Ovary (tissue), 3 donors: ENCODE measurements around the gene DOCK8.

Source experiments
- CTCF ChIP-seq, 3 donors: fragments of 450-650 bp in 2 of 3; fragments of 200-600 bp in 1 of 3; IDR thresholded peaks; one replicate each; pipeline versions ENCODE4 v1.5.1 to v1.8.0; 2016 to 2022; ENCODE audit warnings: antibody characterized with exemption in 3 of 3, mild to moderate bottlenecking in 1 of 3
- POLR2A ChIP-seq: fragments of 450-650 bp; IDR thresholded peaks from one replicate; pipeline ENCODE4 v1.6.1; 2017; ENCODE audit warnings: antibody characterized with exemption, mild to moderate bottlenecking, moderate library complexity
- donor health status: DM: no; HTN: no; CAD: no.

- no peak for TF ChIP-seq CTCF (IDR thresholded peaks at IDR 0.05)
- TF ChIP-seq POLR2A: no peak
Observed at GRCh38 chr9:426976-427375, 212.3 kb downstream of the DOCK8 start.
